Measurements from ENCODE around the gene PPFIA3.
"Not testable (repeated sequence)": the region's sequence is repeated elsewhere in the genome, so short reads cannot be mapped to it uniquely, and the experiment has no call there.

PPFIA3 gene

GRCh38 chr19:49119411-49120324 lies at the start of gene PPFIA3:
PPFIA3 (plus strand) TSS chr19:49119544; CDS start chr19:49127874, 8,330 bp downstream.
- H3K36me3 ChIP-seq (ENCODE audit: control insufficient read depth, low read depth, low read length) = no peaks in the 10 kb centered on the region
- H3K4me3 ChIP-seq (ENCODE audit: low read length) = peak within 1 kb of the TSS; percentile 81
- peak within 1 kb of the TSS; percentile 80 for H3K9ac ChIP-seq (ENCODE audit: low read length)
- no peaks in the 10 kb centered on the region for H3K9me3 ChIP-seq (ENCODE audit: control insufficient read depth, low read depth, low read length)
- H3K27ac ChIP-seq (ENCODE audit: low read length) = no peak within 1 kb of the TSS
- no peaks in the 10 kb centered on the region for H3K4me1 ChIP-seq (ENCODE audit: control insufficient read depth, low read depth, low read length)
- H3K27me3 ChIP-seq (ENCODE audit: control insufficient read depth, insufficient read depth, low read length) = peaks cover 24% of the 10 kb centered on the region

DNA sequence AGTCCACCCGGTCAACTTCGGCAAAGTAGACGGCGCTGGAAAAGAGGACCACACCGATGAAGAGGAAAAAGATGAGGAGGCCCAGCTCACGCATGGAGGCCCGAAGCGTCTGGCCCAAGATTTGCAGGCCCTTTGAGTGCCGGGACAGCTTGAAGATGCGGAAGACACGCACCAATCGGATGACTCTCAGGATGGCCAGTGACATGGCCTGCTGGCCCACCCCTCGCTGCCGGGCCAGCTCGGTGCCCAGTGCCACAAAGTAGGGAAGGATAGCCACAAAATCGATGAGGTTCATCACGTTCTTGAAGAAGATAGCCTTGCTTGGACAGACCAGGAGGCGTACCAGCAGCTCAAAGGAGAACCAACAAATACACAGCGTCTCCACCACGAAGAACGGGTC lies 48.9 kb upstream of the PPFIA3 start:
- H3K9me3 ChIP-seq (ENCODE audit: control insufficient read depth, low read depth, low read length) = no peaks in the 10 kb centered on the region
- no peak overlapping the region for H3K9ac ChIP-seq (ENCODE audit: low read length)
- H3K36me3 ChIP-seq (ENCODE audit: control insufficient read depth, low read depth, low read length) = no peaks in the 10 kb centered on the region
- peaks cover 81% of the 10 kb centered on the region for H3K27me3 ChIP-seq (ENCODE audit: control insufficient read depth, insufficient read depth, low read length)
- no peak overlapping the region for H3K27ac ChIP-seq (ENCODE audit: low read length)
- no peak overlapping the region for H3K4me3 ChIP-seq (ENCODE audit: low read length)
- H3K4me1 ChIP-seq (ENCODE audit: control insufficient read depth, low read depth, low read length) = peaks cover 8% of the 10 kb centered on the region

DNA sequence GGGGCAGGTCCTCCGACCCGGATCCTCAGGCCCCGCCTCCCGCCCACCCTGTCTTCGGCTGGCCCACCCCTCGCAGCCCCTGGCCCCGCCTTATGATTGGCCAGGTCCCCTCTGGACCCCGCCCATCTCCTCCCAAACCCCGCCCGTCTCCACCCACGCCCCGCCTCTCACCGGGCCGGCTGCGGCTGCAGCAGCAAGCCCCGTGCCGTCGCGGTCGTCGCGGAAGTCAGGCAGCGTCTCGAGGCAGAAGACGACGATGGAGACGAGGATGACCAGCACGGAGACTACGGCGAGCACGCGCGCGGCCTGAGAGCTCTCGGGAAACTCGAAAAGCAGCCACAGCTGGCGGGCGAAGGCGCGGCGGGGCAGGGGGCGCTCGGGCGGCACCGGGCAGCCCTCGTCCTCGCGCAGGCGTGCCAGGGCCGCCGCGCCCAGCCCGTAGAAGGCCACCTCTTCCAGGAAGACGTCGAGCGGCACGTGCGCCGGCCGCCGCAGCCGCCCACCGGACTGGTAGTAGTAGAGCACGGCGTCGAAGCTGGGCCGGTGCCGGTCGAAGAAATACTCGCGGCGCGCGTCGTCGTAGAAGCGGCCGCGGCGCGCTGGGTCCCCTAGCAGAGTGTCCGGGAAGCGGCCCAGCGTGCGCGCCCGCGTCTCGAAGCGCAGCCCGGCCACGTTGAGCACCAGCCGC lies 47.3 kb upstream of the PPFIA3 start:
- H3K27me3 ChIP-seq (ENCODE audit: control insufficient read depth, insufficient read depth, low read length) = peaks cover 66% of the 10 kb centered on the region
- H3K9ac ChIP-seq (ENCODE audit: low read length) = no peak overlapping the region
- no peaks in the 10 kb centered on the region for H3K9me3 ChIP-seq (ENCODE audit: control insufficient read depth, low read depth, low read length)

DNA sequence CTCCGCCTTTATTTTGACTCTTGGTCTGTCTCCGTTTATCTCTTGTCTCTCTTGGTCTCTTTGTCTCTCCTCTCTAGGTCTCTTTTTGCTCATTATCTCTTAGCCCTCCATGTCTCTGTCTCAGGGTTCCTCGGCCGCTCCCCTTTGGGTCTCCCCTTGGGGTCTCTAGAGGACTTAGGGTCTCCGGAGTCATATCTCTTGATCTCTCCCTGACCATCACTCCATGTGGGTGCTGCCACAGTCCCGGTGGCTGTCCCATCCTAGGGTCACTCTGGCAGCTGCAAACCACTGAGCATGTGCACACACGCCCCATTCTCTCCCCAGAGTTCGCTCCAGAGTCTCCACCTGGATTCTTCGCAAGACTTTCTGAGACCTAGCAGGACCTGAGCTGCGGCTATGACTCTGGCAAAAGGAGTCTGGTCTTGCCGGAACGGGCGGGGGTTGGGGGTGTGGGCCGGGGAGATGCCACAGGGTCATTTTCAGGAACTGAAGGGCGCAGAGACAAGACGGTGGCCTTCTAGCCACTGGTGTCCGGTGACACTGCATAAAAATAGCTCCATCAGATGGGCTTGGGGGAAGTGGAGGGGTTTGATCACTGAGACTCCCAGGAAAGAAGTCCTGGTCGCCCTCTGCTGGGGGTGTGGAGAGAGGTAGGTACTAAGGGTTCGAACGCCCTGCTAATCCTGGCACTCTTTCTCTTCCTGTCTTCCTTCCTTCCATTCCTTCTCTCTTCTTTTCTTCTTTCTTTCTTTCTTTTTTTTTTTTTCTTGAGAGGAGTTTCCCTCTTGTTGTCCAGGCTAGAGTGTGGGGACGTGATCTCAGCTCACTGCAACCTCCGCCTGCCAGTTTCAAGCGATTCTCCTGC lies 45.6 kb upstream of the PPFIA3 start:
- Histone ChIP-seq H3K27me3 (ENCODE audit: control insufficient read depth, insufficient read depth, low read length) (peaks cover 54% of the 10 kb centered on the region), H3K27ac (ENCODE audit: low read length) (no peak overlapping the region), H3K36me3 (ENCODE audit: control insufficient read depth, low read depth, low read length) (no peaks in the 10 kb centered on the region), H3K9me3 (ENCODE audit: control insufficient read depth, low read depth, low read length) (no peaks in the 10 kb centered on the region), H3K4me3 (ENCODE audit: low read length) (no peak overlapping the region), H3K4me1 (ENCODE audit: control insufficient read depth, low read depth, low read length) (no peaks in the 10 kb centered on the region), H3K9ac (ENCODE audit: low read length) (no peak overlapping the region)

More for the DNA sequence above, 47.3 kb upstream of the PPFIA3 start:
- no peaks in the 10 kb centered on the region for H3K4me1 ChIP-seq (ENCODE audit: control insufficient read depth, low read depth, low read length)
- no peak overlapping the region for H3K4me3 ChIP-seq (ENCODE audit: low read length)
- no peaks in the 10 kb centered on the region for H3K36me3 ChIP-seq (ENCODE audit: control insufficient read depth, low read depth, low read length)
- H3K27ac ChIP-seq (ENCODE audit: low read length) = no peak overlapping the region

DNA sequence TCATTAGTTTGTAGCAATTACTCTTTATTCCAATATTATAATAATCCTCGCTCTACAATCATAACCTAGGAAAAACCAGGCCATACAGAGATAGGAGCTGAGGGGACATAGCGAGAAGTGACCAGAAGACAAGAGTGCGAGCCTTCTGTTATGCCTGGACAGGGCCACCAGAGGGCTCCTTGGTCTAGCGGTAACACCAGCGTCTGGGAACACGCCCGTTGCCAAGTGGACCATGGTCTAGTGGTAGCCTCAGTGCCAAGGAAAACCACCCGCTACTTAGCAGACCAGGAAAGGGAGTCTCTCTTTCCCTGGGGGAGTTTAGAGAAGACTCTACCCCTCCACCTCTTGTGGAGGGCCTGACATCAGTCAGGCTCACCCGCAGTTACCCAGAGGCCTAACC lies 44.5 kb upstream of the PPFIA3 start:
- H3K27ac ChIP-seq (ENCODE audit: low read length); H3K4me1 ChIP-seq (ENCODE audit: control insufficient read depth, low read depth, low read length); H3K4me3 ChIP-seq (ENCODE audit: low read length); H3K36me3 ChIP-seq (ENCODE audit: control insufficient read depth, low read depth, low read length); H3K9me3 ChIP-seq (ENCODE audit: control insufficient read depth, low read depth, low read length); H3K9ac ChIP-seq (ENCODE audit: low read length): not testable (repeated sequence)
- peaks cover 43% of the 10 kb centered on the region for H3K27me3 ChIP-seq (ENCODE audit: control insufficient read depth, insufficient read depth, low read length)

DNA sequence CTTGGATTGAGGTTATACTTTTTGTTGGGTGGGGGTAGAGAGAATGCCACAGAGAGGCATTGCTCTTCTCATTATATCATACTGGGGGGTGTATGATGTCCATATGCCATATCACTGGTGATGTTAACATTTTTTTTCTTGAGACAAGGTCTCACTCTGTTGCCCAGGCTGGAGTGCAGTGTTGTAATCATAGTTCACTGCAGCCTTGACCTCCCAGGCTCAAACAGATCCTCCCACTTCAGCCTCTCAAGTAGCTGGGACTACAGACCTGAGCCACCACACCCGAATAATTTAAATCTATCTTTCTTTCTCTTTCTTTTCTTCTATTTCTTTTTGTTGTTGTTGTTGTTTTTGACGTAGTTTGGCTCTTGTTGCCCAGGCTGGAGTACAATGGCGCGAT lies 39.0 kb upstream of the PPFIA3 start:
- peaks cover 8% of the 10 kb centered on the region for H3K27me3 ChIP-seq (ENCODE audit: control insufficient read depth, insufficient read depth, low read length)
- no peak overlapping the region for H3K27ac ChIP-seq (ENCODE audit: low read length)
- H3K4me1 ChIP-seq (ENCODE audit: control insufficient read depth, low read depth, low read length) = no peaks in the 10 kb centered on the region
- H3K4me3 ChIP-seq (ENCODE audit: low read length) = no peak overlapping the region
- H3K36me3 ChIP-seq (ENCODE audit: control insufficient read depth, low read depth, low read length) = no peaks in the 10 kb centered on the region
- no peaks in the 10 kb centered on the region for H3K9me3 ChIP-seq (ENCODE audit: control insufficient read depth, low read depth, low read length)
- H3K9ac ChIP-seq (ENCODE audit: low read length) = no peak overlapping the region

DNA sequence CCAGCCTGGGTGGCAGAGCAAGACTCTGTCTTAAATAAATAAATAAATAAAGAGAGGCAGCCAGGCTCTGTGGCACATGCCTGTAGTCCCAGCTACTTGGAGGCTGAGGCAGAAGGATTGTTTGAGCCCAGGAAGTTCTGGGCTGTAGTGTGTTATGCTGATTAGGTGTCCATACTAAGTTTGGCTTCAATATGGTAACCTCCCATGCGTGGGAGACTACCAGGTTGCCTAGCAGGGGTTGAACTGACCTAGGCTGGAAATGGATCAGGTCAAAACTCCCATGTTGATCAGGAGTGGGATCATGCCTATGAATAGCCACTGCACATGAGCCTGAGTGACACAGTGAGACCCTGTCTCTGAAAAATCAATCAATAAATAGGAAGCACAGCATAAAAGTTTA lies 38.1 kb upstream of the PPFIA3 start:
- H3K4me1 ChIP-seq (ENCODE audit: control insufficient read depth, low read depth, low read length) = no peaks in the 10 kb centered on the region
- no peak overlapping the region for H3K4me3 ChIP-seq (ENCODE audit: low read length)
- no peak overlapping the region for H3K27ac ChIP-seq (ENCODE audit: low read length)
- no peaks in the 10 kb centered on the region for H3K9me3 ChIP-seq (ENCODE audit: control insufficient read depth, low read depth, low read length)
- peaks cover 8% of the 10 kb centered on the region for H3K27me3 ChIP-seq (ENCODE audit: control insufficient read depth, insufficient read depth, low read length)
- H3K36me3 ChIP-seq (ENCODE audit: control insufficient read depth, low read depth, low read length) = no peaks in the 10 kb centered on the region
- no peak overlapping the region for H3K9ac ChIP-seq (ENCODE audit: low read length)

DNA sequence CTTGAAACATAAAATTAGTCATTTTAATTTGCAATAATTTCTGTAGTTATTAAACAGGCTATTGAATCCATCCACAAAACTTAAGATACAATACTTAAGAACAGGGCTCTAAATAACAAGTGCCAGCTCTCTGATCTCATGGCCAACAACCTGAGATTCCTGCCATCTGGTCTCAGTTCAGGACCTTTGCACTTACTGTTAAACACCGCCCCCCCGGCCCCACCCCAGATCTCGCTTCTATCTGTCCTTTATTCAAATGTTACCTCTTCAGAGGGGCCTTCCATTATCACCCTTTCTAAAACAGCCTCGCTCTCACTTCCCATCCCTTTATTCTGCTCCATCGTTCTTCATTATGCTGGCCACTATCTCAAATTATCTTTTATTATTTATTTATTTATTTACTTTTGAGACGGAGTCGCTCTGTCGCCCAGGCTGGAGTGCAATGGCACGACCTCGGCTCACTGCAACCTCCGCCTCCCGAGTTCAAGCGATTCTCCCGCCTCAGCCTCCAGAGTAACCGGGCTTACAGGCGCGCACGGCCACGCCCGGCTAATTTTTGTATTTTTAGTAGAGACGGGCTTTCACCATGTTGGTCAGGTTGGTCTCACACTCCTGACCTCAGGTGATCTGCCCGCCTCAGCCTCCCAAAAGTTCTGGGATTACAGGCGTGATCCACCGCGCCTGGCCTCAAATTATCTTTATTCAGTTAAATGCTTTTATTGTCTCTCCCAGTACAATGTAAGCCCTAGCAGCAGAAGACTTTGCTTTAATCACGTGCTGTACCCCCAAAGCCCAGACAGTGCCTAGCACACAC lies 34.9 kb upstream of the PPFIA3 start:
- Histone ChIP-seq H3K9me3 (ENCODE audit: control insufficient read depth, low read depth, low read length) (no peaks in the 10 kb centered on the region), H3K4me3 (ENCODE audit: low read length) (peak overlapping the region; percentile 70), H3K36me3 (ENCODE audit: control insufficient read depth, low read depth, low read length) (peaks cover 12% of the 10 kb centered on the region), H3K9ac (ENCODE audit: low read length) (peak overlapping the region; percentile 63), H3K27ac (ENCODE audit: low read length) (no peak overlapping the region), H3K27me3 (ENCODE audit: control insufficient read depth, insufficient read depth, low read length) (peaks cover 8% of the 10 kb centered on the region), H3K4me1 (ENCODE audit: control insufficient read depth, low read depth, low read length) (no peaks in the 10 kb centered on the region)

GRCh38 chr19:49085020-49085867 lies 34.1 kb upstream of the PPFIA3 start, which contains the start of gene SNRNP70:
SNRNP70 (plus strand) TSS chr19:49085451; CDS start chr19:49086415, 964 bp downstream.
- H3K9ac ChIP-seq (ENCODE audit: low read length) = peak within 1 kb of the TSS; percentile 87
- H3K27me3 ChIP-seq (ENCODE audit: control insufficient read depth, insufficient read depth, low read length) = peaks cover 5% of the 10 kb centered on the region
- peaks cover 17% of the 10 kb centered on the region for H3K36me3 ChIP-seq (ENCODE audit: control insufficient read depth, low read depth, low read length)
- H3K27ac ChIP-seq (ENCODE audit: low read length) = peak within 1 kb of the TSS; percentile 54
- H3K4me3 ChIP-seq (ENCODE audit: low read length) = peak within 1 kb of the TSS; percentile 70
- no peaks in the 10 kb centered on the region for H3K9me3 ChIP-seq (ENCODE audit: control insufficient read depth, low read depth, low read length)
- no peaks in the 10 kb centered on the region for H3K4me1 ChIP-seq (ENCODE audit: control insufficient read depth, low read depth, low read length)

- Histone ChIP-seq H3K27ac (ENCODE audit: low read length) (peak overlapping the region; percentile 54), H3K9ac (ENCODE audit: low read length) (peak overlapping the region; percentile 87), H3K9me3 (ENCODE audit: control insufficient read depth, low read depth, low read length) (no peaks in the 10 kb centered on the region), H3K36me3 (ENCODE audit: control insufficient read depth, low read depth, low read length) (peaks cover 23% of the 10 kb centered on the region), H3K27me3 (ENCODE audit: control insufficient read depth, insufficient read depth, low read length) (no peaks in the 10 kb centered on the region), H3K4me3 (ENCODE audit: low read length) (peak overlapping the region; percentile 70), H3K4me1 (ENCODE audit: control insufficient read depth, low read depth, low read length) (no peaks in the 10 kb centered on the region)
Measured at GRCh38 chr19:49085868-49086232, 33.5 kb upstream of the PPFIA3 start.

Measured in iPS-18a (cell line).